ENCODE results near the gene EIF2D.

EIF2D gene

DNA sequence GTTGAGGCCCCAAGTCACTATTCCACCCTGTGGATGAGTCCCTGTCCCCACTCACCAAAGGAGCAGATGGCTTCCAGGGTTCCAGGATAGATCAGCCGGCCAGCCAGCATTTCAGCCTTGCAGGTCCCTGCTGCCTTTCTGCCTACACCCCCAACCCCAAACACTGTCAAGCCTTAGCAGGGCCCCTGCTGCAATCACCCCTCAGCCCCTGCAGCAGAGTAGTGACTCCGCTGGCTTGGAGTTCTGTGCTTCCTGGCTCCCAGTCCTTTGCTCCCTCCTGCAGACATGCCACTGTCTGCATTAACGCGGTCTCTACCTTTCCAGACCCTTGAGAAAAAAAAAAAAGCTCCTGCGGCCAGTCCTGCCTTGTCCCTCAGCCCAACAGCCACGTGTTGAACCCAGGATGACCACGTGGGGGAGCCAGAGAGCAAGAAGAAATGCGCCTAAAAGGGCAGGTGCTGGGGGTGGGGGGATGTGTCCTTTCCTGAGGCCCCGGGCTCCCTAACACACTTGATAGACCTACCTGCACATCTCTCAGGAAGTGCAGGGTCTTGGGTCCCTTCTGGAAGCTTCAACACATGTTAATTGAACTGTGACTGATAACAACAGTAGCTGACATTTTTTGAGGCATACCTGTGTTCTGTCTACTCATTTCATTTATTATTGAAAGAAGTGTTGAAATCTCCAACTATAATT lies 67.6 kb downstream of the EIF2D start:
- peak; percentile 80 for DNase-seq

All from NCI-H146 (cell line).